Vagina (tissue), 2 donors: ENCODE data around the gene SLC22A4. TPM values are rescaled to one million over a fixed set of nuclear protein-coding genes. Genes with fewer than 3 reads are reported as not detected.
A peak's percentile ranks its signal among the peaks of the same experiment; 100 is the strongest.

Source experiments
- DNase-seq, 2 donors: peaks; one replicate each; pipeline ENCODE4 v3.0.0-alpha.2; 2017; ENCODE audit errors: extremely low spot score in 2 of 2
- H3K27ac ChIP-seq: fragments of 200-600 bp; sonication (generic); one replicate; pipeline ENCODE4 v1.5.1; 2019
- H3K27me3 ChIP-seq: fragments of 200-600 bp; sonication (generic); one replicate; pipeline ENCODE4 v1.5.1; 2019
- H3K36me3 ChIP-seq, 2 donors: fragments of 200-600 bp; sonication (generic); one replicate each; pipeline ENCODE4 v1.5.1; 2017 to 2019
- H3K4me1 ChIP-seq: fragments of 200-600 bp; sonication (generic); one replicate; pipeline ENCODE4 v1.5.1; 2019
- H3K4me3 ChIP-seq, 2 donors: fragments of 200-600 bp; sonication (generic); 1 replicate in 1 of 2; 2 replicates in 1 of 2; pipeline ENCODE4 v1.5.1; 2016 to 2019
- H3K9me3 ChIP-seq: fragments of 200-600 bp; sonication (generic); one replicate; pipeline ENCODE4 v1.5.1; 2019
- CTCF ChIP-seq, 3 experiments: fragments of 450-650 bp in 2 of 3; fragments of 200-600 bp in 1 of 3; sonication (generic) in 1 of 3; IDR thresholded peaks; one replicate each; pipeline ENCODE4 v1.5.1; 2017 to 2019; ENCODE audit warnings: antibody characterized with exemption in 3 of 3, mild to moderate bottlenecking in 2 of 3, moderate library complexity in 2 of 3
- POLR2A ChIP-seq, 2 donors: fragments of 450-650 bp; IDR thresholded peaks; one replicate each; pipeline ENCODE4 v1.6.1; 2017; ENCODE audit warnings: antibody characterized with exemption in 2 of 2, mild to moderate bottlenecking in 2 of 2, moderate library complexity in 2 of 2
- POLR2AphosphoS5 ChIP-seq, 2 donors: sonication (generic); formaldehyde crosslinking; IDR thresholded peaks; one replicate each; pipeline ENCODE4 v1.9.0; 2017; ENCODE audit warnings: antibody characterized with exemption in 2 of 2, mild to moderate bottlenecking in 2 of 2, low read depth in 1 of 2; ENCODE audit not compliant: insufficient read depth in 1 of 2
- intact Hi-C: fragments of 100-400 bp; cut with DNase I; formaldehyde crosslinking; loops from one replicate; pipeline ENCODE4 v1.15.1; 2023
- total RNA-seq: library from RNA; depleted of rRNA; stranded (reverse); fragments of >200 nt; gene quantifications from one replicate; pipeline ENCODE4 v1.2.3, GENCODE V29; 2016

SLC22A4 gene
- total RNA-seq, 1 donor from 2014 or later: 1.7 TPM

- no peaks in the 10 kb centered on the region for H3K9me3 ChIP-seq
- no peak overlapping the region for H3K27ac ChIP-seq
- no peak overlapping the region for H3K4me3 ChIP-seq
- H3K36me3 ChIP-seq: no peaks in the 10 kb centered on the region
- intact Hi-C loops: no loop called here
- H3K27me3 ChIP-seq: no peaks in the 10 kb centered on the region
- TF ChIP-seq POLR2A (IDR thresholded peaks at IDR 0.05): no peak
- no peak for TF ChIP-seq CTCF (IDR thresholded peaks at IDR 0.05)
- no peak for TF ChIP-seq POLR2AphosphoS5 (IDR thresholded peaks at IDR 0.05; ENCODE audit: insufficient read depth in 1 of 2, low read depth in 1 of 2)
- H3K4me1 ChIP-seq: no peaks in the 10 kb centered on the region
- DNase-seq: no peak
Observed at GRCh38 chr5:132305420-132305819, 11.2 kb downstream of the SLC22A4 start.

- Histone ChIP-seq H3K27ac (no peak overlapping the region), H3K4me1 (no peaks in the 10 kb centered on the region), H3K4me3 (no peak overlapping the region), H3K36me3 (no peaks in the 10 kb centered on the region), H3K9me3 (no peaks in the 10 kb centered on the region), H3K27me3 (no peaks in the 10 kb centered on the region)
- peak in 1 of 2 donors; percentile 79 for DNase-seq
- no peak for TF ChIP-seq POLR2AphosphoS5 (IDR thresholded peaks at IDR 0.05; ENCODE audit: insufficient read depth in 1 of 2, low read depth in 1 of 2)
- TF ChIP-seq POLR2A (IDR thresholded peaks at IDR 0.05): no peak
- no peak for TF ChIP-seq CTCF (IDR thresholded peaks at IDR 0.05)
- intact Hi-C loops: no loop called here
Observed at GRCh38 chr5:132308701-132309100, 14.5 kb downstream of the SLC22A4 start.

- intact Hi-C loops: no loop called here
- H3K4me3 ChIP-seq: no peak overlapping the region
- no peak overlapping the region for H3K27ac ChIP-seq
- no peak for TF ChIP-seq POLR2A (IDR thresholded peaks at IDR 0.05)
- no peak for TF ChIP-seq POLR2AphosphoS5 (IDR thresholded peaks at IDR 0.05; ENCODE audit: insufficient read depth in 1 of 2, low read depth in 1 of 2)
- no peak for TF ChIP-seq CTCF (IDR thresholded peaks at IDR 0.05)
- no peaks in the 10 kb centered on the region for H3K9me3 ChIP-seq
- H3K4me1 ChIP-seq: no peaks in the 10 kb centered on the region
- no peaks in the 10 kb centered on the region for H3K27me3 ChIP-seq
- no peak for DNase-seq
- no peaks in the 10 kb centered on the region for H3K36me3 ChIP-seq
Observed at GRCh38 chr5:132309679-132310078, 15.5 kb downstream of the SLC22A4 start.

- Histone ChIP-seq H3K4me1 (no peaks in the 10 kb centered on the region), H3K36me3 (no peaks in the 10 kb centered on the region), H3K27ac (no peak overlapping the region), H3K4me3 (no peak overlapping the region), H3K27me3 (no peaks in the 10 kb centered on the region), H3K9me3 (no peaks in the 10 kb centered on the region)
- TF ChIP-seq POLR2A (IDR thresholded peaks at IDR 0.05) (no peak), POLR2AphosphoS5 (IDR thresholded peaks at IDR 0.05; ENCODE audit: insufficient read depth in 1 of 2, low read depth in 1 of 2) (no peak), CTCF (IDR thresholded peaks at IDR 0.05) (no peak)
- no peak for DNase-seq
- intact Hi-C loops: no loop called here
Observed at GRCh38 chr5:132310141-132310834, 16.1 kb downstream of the SLC22A4 start.

GRCh38 chr5:132313366-132313765, 19.2 kb downstream of the SLC22A4 start:
- TF ChIP-seq POLR2A (IDR thresholded peaks at IDR 0.05) (no peak), CTCF (IDR thresholded peaks at IDR 0.05) (no peak), POLR2AphosphoS5 (IDR thresholded peaks at IDR 0.05; ENCODE audit: insufficient read depth in 1 of 2, low read depth in 1 of 2) (no peak)
- intact Hi-C loops: no loop called here
- no peak for DNase-seq

More at GRCh38 chr5:132313366-132313765, 19.2 kb downstream of the SLC22A4 start:
- H3K36me3 ChIP-seq: no peaks in the 10 kb centered on the region
- H3K9me3 ChIP-seq: no peaks in the 10 kb centered on the region
- no peak overlapping the region for H3K27ac ChIP-seq
- H3K4me1 ChIP-seq: no peaks in the 10 kb centered on the region
- no peaks in the 10 kb centered on the region for H3K27me3 ChIP-seq
- H3K4me3 ChIP-seq: no peak overlapping the region
